Measurements from ENCODE around the gene ATG2B. TPM values are rescaled to one million over a fixed set of nuclear protein-coding genes. Genes with fewer than 3 reads are reported as not detected.

ATG2B gene
- total RNA-seq, 1 experiment from 2014 or later = 19.4 TPM

DNA sequence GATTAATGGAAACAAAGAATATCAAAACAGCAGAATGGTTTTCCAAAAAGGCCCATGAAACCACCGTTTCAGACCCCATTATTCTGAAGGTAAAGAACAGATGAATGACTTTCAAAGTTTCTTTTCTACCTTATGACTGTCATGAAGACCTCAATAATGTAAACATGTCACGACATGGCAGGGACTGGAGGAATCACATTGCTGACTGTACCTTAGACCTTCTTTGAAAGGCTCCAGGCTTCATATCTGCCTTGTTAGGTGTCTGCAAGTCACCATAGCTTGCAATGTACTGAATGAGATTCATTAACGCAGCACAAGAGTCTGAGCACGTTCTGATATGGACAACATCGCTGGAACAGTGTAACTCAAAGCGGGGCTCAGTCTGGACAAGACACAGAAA lies 52.2 kb downstream of the ATG2B start:
- peaks cover 29% of the 10 kb centered on the region for H3K4me1 ChIP-seq

GRCh38 chr14:96309896-96310330 lies 53.2 kb downstream of the ATG2B start:
- Mint-ChIP-seq H3K4me3 (ENCODE audit: unreplicated experiment) (peak overlapping the region; percentile 66), H3K27ac (ENCODE audit: unreplicated experiment) (peak overlapping the region; percentile 80), H3K36me3 (ENCODE audit: insufficient read depth, unreplicated experiment) (peaks cover 16% of the 10 kb centered on the region), H3K4me1 (ENCODE audit: low read depth, unreplicated experiment) (peaks cover 22% of the 10 kb centered on the region), H3K27me3 (ENCODE audit: insufficient read depth, unreplicated experiment) (no peaks in the 10 kb centered on the region), H3K9me3 (ENCODE audit: unreplicated experiment) (no peaks in the 10 kb centered on the region)
- H3K36me3 ChIP-seq (ENCODE audit: control insufficient read depth, insufficient read depth, low read length) = no peaks in the 10 kb centered on the region; the same call in 1 of the 2 replicates
- no peak for DNase-seq
- H3K4me3 ChIP-seq (ENCODE audit: low read depth, low read length) = no peak overlapping the region
- ChIA-PET CTCF (interaction anchor here (1.1 to 1.8 kb wide), 2 partner anchors 46 to 209 kb away, joined by 3 to 7 read pairs; no protein-coding TSS in a partner anchor), POLR2A (no interaction called here)
- peaks cover 29% of the 10 kb centered on the region for H3K4me1 ChIP-seq
- TF ChIP-seq, protein P1, sequence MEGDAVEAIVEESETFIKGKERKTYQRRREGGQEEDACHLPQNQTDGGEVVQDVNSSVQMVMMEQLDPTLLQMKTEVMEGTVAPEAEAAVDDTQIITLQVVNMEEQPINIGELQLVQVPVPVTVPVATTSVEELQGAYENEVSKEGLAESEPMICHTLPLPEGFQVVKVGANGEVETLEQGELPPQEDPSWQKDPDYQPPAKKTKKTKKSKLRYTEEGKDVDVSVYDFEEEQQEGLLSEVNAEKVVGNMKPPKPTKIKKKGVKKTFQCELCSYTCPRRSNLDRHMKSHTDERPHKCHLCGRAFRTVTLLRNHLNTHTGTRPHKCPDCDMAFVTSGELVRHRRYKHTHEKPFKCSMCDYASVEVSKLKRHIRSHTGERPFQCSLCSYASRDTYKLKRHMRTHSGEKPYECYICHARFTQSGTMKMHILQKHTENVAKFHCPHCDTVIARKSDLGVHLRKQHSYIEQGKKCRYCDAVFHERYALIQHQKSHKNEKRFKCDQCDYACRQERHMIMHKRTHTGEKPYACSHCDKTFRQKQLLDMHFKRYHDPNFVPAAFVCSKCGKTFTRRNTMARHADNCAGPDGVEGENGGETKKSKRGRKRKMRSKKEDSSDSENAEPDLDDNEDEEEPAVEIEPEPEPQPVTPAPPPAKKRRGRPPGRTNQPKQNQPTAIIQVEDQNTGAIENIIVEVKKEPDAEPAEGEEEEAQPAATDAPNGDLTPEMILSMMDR (IDR thresholded peaks at IDR 0.05; ENCODE audit: insufficient read depth in 1 of 2, low read depth in 1 of 2, low read length in 1 of 2, severe bottlenecking in 1 of 2, unreplicated experiment in 1 of 2) = no peak
- H3K9me3 ChIP-seq = no peaks in the 10 kb centered on the region
- H3K27me3 ChIP-seq (replicated peaks; ENCODE audit: control insufficient read depth, insufficient read depth, low read length) = no peaks in the 10 kb centered on the region
- no TSS peak for BruUV-seq (replicated peaks)
- intact Hi-C loops (cut with micrococcal nuclease; ENCODE audit: unreplicated experiment) = loop anchor here (1.0 to 10.0 kb wide), 3 partner anchors 52 to 255 kb away; no protein-coding TSS in a partner anchor

More for the DNA sequence above, 52.2 kb downstream of the ATG2B start:
- intact Hi-C loops (cut with micrococcal nuclease; ENCODE audit: unreplicated experiment) = no loop called here
- H3K27me3 Mint-ChIP-seq (ENCODE audit: insufficient read depth, unreplicated experiment) = no peaks in the 10 kb centered on the region
- H3K36me3 ChIP-seq (ENCODE audit: control insufficient read depth, insufficient read depth, low read length) = no peaks in the 10 kb centered on the region; the same call in 1 of the 2 replicates
- H3K9me3 ChIP-seq = no peaks in the 10 kb centered on the region
- no peaks in the 10 kb centered on the region for H3K27me3 ChIP-seq (replicated peaks; ENCODE audit: control insufficient read depth, insufficient read depth, low read length)
- H3K27ac Mint-ChIP-seq (ENCODE audit: unreplicated experiment) = no peak overlapping the region
- no peak for DNase-seq
- ChIA-PET POLR2A (no interaction called here), CTCF (no interaction called here)
- no TSS peak for BruUV-seq (replicated peaks)
- peaks cover 19% of the 10 kb centered on the region for H3K36me3 Mint-ChIP-seq (ENCODE audit: insufficient read depth, unreplicated experiment)
- TF ChIP-seq, protein P1 (IDR thresholded peaks at IDR 0.05; ENCODE audit: insufficient read depth in 1 of 2, low read depth in 1 of 2, low read length in 1 of 2, severe bottlenecking in 1 of 2, unreplicated experiment in 1 of 2) = no peak
- no peaks in the 10 kb centered on the region for H3K9me3 Mint-ChIP-seq (ENCODE audit: unreplicated experiment)
- H3K4me3 Mint-ChIP-seq (ENCODE audit: unreplicated experiment) = no peak overlapping the region
- H3K4me3 ChIP-seq (ENCODE audit: low read depth, low read length) = no peak overlapping the region
- H3K4me1 Mint-ChIP-seq (ENCODE audit: low read depth, unreplicated experiment) = peaks cover 22% of the 10 kb centered on the region

DNA sequence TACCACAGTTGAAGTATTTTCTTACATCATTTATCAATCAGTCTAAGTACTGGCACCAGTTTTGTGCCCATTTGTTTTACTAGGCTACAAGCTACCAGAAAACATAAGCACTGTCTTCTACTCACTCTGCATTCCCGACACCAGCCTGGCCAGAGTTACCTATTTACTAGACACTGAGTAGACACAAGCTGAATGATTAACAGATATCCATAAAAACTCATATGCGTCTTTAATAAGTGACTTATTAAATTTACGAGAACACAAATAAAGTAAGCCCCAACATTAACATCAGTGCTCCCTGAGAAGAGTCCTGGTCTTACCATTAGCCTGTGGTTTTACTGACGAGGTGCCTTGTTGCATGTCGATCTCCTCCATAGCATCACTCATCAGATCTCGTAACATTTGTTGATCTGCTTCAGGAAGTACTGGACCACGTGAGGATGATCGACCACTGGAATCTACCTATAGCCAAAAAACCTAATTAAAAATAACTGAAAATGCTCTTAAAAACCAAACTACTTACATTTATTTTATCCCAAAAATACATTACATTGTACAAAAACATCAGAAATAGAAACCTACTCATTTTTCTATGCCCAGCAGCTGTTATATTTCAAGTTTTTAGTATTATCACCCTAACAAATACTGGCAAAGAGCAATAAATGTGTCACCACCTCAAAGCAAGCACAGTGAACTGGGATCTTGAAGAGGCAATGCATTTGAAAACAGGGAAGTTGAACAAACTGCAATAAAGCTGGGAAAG lies 53.8 kb downstream of the ATG2B start:
- ChIA-PET POLR2A (no interaction called here), CTCF (interaction anchor here (0.6 to 1.8 kb wide), 3 partner anchors 46 to 211 kb away, joined by 3 to 7 read pairs (median 3); no protein-coding TSS in a partner anchor)
- Mint-ChIP-seq H3K9me3 (ENCODE audit: unreplicated experiment) (no peaks in the 10 kb centered on the region), H3K4me1 (ENCODE audit: low read depth, unreplicated experiment) (peaks cover 22% of the 10 kb centered on the region), H3K27ac (ENCODE audit: unreplicated experiment) (peak overlapping the region; percentile 80), H3K36me3 (ENCODE audit: insufficient read depth, unreplicated experiment) (peaks cover 16% of the 10 kb centered on the region), H3K4me3 (ENCODE audit: unreplicated experiment) (peak overlapping the region; percentile 66), H3K27me3 (ENCODE audit: insufficient read depth, unreplicated experiment) (no peaks in the 10 kb centered on the region)
- no peaks in the 10 kb centered on the region; the same call in 1 of the 2 replicates for H3K36me3 ChIP-seq (ENCODE audit: control insufficient read depth, insufficient read depth, low read length)
- no peaks in the 10 kb centered on the region for H3K9me3 ChIP-seq
- TF ChIP-seq, protein P1 (IDR thresholded peaks at IDR 0.05; ENCODE audit: insufficient read depth in 1 of 2, low read depth in 1 of 2, low read length in 1 of 2, severe bottlenecking in 1 of 2, unreplicated experiment in 1 of 2) = no peak
- no peaks in the 10 kb centered on the region for H3K27me3 ChIP-seq (replicated peaks; ENCODE audit: control insufficient read depth, insufficient read depth, low read length)
- BruUV-seq (replicated peaks) = TSS peak; percentile 94
- intact Hi-C loops (cut with micrococcal nuclease; ENCODE audit: unreplicated experiment) = loop anchor here (1.0 to 10.0 kb wide), 3 partner anchors 53 to 255 kb away; no protein-coding TSS in a partner anchor
- H3K4me3 ChIP-seq (ENCODE audit: low read depth, low read length) = peak overlapping the region; percentile 25
- H3K4me1 ChIP-seq = peaks cover 29% of the 10 kb centered on the region
- peak; percentile 55 to 68 for DNase-seq

Measured in Caco-2 (cell line).